Activated CD4-positive, alpha-beta T cell treated with anti-CD3 and anti-CD28 coated beads, Interleukin-10, Interleukin-2, amounts not matched to agents 100 ng/mL and 50 ng/mL, durations not matched to agents 16 hours and 8 hours (primary cell): ENCODE measurements around the gene PSMD4.
A peak's percentile ranks its signal among the peaks of the same experiment; 100 is the strongest.
"Not testable (repeated sequence)": the region's sequence is repeated elsewhere in the genome, so short reads cannot be mapped to it uniquely, and the experiment has no call there.

Source experiments
- DNase-seq: peaks from one replicate; pipeline ENCODE4 v3.0.0-alpha.2; 2020

Gene PSMD4

GRCh38 chr1:151275341-151275740 lies 20.8 kb downstream of the PSMD4 start:
- DNase-seq = not testable (repeated sequence)

GRCh38 chr1:151277249-151277648 lies 22.7 kb downstream of the PSMD4 start:
- DNase-seq = peak; percentile 58

GRCh38 chr1:151281225-151281968 lies 26.9 kb downstream of the PSMD4 start:
- DNase-seq = peak; percentile 98

- peak; percentile 100 for DNase-seq
Measured at GRCh38 chr1:151281969-151282882, 27.7 kb downstream of the PSMD4 start, which contains the start of gene ZNF687. TSS of gene ZNF687 (plus strand) at chr1:151282299. CDS start at chr1:151286292, 3,993 bp downstream.

GRCh38 chr1:151282883-151283725 lies 28.6 kb downstream of the PSMD4 start:
- peak; percentile 24 for DNase-seq

- DNase-seq = no peak
Measured at GRCh38 chr1:151284013-151284577, 29.6 kb downstream of the PSMD4 start.

GRCh38 chr1:151286619-151287340 lies 32.2 kb downstream of the PSMD4 start:
- DNase-seq = no peak

GRCh38 chr1:151287341-151287699 lies 32.8 kb downstream of the PSMD4 start:
- DNase-seq = no peak

- no peak for DNase-seq
Measured at GRCh38 chr1:151287767-151288500, 33.4 kb downstream of the PSMD4 start.

- DNase-seq = no peak
Measured at GRCh38 chr1:151288502-151288901, 34.0 kb downstream of the PSMD4 start.

GRCh38 chr1:151289080-151289935 lies 34.8 kb downstream of the PSMD4 start:
- DNase-seq = no peak

- no peak for DNase-seq
Measured at GRCh38 chr1:151289991-151290708, 35.6 kb downstream of the PSMD4 start.

- no peak for DNase-seq
Measured at GRCh38 chr1:151290709-151291303, 36.3 kb downstream of the PSMD4 start.

GRCh38 chr1:151292207-151293030 lies 37.9 kb downstream of the PSMD4 start:
- DNase-seq = no peak

- no peak for DNase-seq
Measured at GRCh38 chr1:151293093-151293492, 38.6 kb downstream of the PSMD4 start.

GRCh38 chr1:151294742-151295462 lies 40.4 kb downstream of the PSMD4 start:
- DNase-seq = no peak

- no peak for DNase-seq
Measured at GRCh38 chr1:151309811-151310323, 55.3 kb downstream of the PSMD4 start.
